Measurements from ENCODE around the gene IL20.

- TF ChIP-seq, protein P1, sequence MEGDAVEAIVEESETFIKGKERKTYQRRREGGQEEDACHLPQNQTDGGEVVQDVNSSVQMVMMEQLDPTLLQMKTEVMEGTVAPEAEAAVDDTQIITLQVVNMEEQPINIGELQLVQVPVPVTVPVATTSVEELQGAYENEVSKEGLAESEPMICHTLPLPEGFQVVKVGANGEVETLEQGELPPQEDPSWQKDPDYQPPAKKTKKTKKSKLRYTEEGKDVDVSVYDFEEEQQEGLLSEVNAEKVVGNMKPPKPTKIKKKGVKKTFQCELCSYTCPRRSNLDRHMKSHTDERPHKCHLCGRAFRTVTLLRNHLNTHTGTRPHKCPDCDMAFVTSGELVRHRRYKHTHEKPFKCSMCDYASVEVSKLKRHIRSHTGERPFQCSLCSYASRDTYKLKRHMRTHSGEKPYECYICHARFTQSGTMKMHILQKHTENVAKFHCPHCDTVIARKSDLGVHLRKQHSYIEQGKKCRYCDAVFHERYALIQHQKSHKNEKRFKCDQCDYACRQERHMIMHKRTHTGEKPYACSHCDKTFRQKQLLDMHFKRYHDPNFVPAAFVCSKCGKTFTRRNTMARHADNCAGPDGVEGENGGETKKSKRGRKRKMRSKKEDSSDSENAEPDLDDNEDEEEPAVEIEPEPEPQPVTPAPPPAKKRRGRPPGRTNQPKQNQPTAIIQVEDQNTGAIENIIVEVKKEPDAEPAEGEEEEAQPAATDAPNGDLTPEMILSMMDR (IDR thresholded peaks at IDR 0.05), result no peak
- no peak for TF ChIP-seq POLR2AphosphoS5 (IDR thresholded peaks at IDR 0.05)
Observed at GRCh38 chr1:206913766-206914537, 48.5 kb downstream of the IL20 start.
